Measurements from ENCODE around the gene TNC.

DNA sequence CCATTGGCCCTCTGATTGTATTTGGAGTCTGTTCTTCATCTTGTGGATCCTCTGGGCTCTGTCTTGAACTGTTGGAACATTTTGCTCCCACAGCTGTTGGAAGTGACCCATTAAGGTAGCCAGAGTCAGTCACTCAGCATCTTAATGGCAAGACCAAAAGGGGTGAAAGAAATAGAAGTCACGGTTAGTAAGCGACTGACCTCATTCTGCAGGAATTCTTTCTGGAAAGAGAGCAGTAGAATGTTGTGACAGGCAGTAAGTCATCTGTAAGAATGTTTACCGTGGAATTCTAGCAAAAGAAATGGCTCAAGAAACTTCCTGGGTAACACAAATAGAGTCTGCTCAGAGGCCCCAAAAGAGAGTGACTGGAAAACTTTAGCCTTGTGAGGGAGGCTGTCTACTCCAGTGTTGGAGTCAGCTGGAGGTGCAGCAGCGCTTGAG, 28.6 kb upstream of the TNC start:
- TF ChIP-seq, protein P1, sequence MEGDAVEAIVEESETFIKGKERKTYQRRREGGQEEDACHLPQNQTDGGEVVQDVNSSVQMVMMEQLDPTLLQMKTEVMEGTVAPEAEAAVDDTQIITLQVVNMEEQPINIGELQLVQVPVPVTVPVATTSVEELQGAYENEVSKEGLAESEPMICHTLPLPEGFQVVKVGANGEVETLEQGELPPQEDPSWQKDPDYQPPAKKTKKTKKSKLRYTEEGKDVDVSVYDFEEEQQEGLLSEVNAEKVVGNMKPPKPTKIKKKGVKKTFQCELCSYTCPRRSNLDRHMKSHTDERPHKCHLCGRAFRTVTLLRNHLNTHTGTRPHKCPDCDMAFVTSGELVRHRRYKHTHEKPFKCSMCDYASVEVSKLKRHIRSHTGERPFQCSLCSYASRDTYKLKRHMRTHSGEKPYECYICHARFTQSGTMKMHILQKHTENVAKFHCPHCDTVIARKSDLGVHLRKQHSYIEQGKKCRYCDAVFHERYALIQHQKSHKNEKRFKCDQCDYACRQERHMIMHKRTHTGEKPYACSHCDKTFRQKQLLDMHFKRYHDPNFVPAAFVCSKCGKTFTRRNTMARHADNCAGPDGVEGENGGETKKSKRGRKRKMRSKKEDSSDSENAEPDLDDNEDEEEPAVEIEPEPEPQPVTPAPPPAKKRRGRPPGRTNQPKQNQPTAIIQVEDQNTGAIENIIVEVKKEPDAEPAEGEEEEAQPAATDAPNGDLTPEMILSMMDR (IDR thresholded peaks at IDR 0.05), result no peak
- TF ChIP-seq POLR2A (IDR thresholded peaks at IDR 0.05), result no peak
